ENCODE results near the gene STK26.

STK26 gene

DNA sequence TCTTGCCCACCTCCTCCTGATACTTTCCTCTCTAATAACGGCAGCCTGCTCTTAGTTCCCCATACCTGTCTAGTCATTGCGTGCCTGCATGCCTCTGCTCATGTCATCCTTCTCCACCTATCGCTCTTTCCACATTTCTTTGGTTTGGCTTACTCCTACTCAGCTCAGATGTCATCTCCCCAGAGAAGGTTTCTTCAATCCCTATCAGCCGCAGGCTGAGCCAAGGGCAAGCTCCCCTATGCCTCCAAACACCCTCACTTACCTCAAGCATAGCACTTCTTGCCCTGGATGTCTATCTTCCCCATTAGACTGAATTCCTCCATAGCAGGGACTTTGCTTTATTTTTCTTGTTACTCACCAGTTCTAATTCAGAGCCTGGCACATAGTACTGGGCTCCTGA, 78.1 kb downstream of the STK26 start:
- no peak for DNase-seq

GRCh38 chrX:132101799-132102198, 78.7 kb downstream of the STK26 start:
- DNase-seq: no peak

DNA sequence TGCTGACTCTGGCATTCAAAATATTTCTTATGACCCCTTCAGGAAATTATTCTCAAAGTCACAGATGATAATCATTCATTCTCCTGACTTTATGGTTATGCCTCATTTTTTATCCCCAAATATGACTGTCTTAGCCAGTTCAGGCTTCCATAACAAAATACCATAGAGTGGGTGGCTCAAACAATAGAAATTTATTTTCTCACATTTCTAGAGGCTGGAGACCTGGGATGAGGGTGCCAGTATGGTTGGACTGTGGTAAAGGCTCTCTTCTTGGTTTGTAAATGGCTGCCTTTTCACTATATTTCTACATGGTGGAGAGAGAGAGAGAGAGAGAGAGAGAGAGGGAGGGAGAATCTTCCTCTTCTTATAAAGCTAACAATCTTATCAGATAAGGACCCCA, 84.2 kb downstream of the STK26 start:
- DNase-seq: no peak

GRCh38 chrX:132114607-132115006, 91.5 kb downstream of the STK26 start:
- no peak for DNase-seq

GRCh38 chrX:132115792-132116191, 92.7 kb downstream of the STK26 start:
- no peak for DNase-seq

GRCh38 chrX:132118358-132118757, 95.3 kb downstream of the STK26 start:
- DNase-seq: no peak

GRCh38 chrX:132119283-132119682, 96.2 kb downstream of the STK26 start:
- no peak for DNase-seq

DNA sequence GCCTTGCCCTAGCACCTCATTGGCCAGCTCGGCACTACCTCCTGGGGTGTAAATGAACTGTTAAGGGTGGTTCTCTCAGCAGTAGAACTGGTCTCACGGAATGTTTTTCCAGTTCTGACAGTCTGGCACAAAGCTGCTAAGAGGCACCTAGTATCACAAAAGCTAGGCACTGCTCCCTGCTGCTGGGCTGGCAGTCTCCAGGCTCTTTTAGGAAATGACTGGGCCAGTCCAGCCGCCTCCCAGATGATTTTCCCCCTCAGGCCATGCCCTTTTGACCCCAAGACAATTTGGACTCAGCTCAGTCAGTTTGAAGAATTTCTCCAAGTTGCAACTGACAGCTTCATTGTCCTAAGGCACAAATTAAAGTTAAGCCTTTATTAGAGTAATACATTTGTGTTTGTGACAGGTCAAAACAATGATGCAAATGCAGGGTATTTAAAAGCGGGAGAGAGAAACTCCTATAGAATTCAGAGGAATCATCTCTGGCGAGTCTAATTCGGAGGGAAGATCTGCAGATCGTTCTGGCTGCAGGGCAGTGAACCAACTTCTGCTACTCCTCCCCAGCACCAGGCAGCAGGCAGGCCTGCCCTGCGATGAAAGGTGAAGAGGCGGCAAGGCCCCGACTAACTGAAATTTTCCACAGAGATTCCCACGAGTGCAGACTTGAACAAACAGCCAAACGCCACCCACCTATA, 96.9 kb downstream of the STK26 start:
- DNase-seq: no peak

DNA sequence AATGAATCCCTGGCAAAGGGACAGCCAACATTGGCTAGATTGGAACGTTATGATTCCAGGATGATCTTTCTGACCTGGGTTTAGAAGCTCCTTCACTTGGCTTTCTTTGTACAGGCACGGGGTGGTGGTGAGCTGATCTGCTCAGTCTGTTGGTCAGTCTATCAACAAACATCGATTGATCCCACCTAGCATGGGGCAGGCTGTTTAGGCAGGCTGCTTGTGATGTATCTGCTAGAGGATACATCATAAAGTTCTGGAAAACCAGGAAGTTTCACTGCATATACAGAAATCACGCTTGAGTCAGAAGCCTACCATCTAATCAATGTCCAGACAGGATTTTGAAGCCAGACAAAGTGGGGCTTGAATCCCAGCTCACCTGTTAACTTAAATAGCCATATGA, 97.8 kb downstream of the STK26 start:
- DNase-seq: no peak

Data from bone marrow (tissue), 2 donors.